Ovary (tissue), 9 donors: ENCODE measurements around the gene LIPC. TPM values are rescaled to one million over a fixed set of nuclear protein-coding genes. Genes with fewer than 3 reads are reported as not detected.

Experiments used
- DNase-seq, 5 donors: peaks; one replicate each; pipeline ENCODE4 v3.0.0-alpha.2; 2019 to 2020
- H3K27ac ChIP-seq, 2 donors: fragments of 200-600 bp; one replicate each; pipeline versions ENCODE4 v1.5.1 to v1.8.0; 2019 to 2022
- H3K27me3 ChIP-seq: fragments of 200-600 bp; one replicate; pipeline ENCODE4 v1.8.0; 2022
- H3K36me3 ChIP-seq: fragments of 200-600 bp; sonication (generic); one replicate; pipeline ENCODE4 v1.5.1; 2019
- H3K4me1 ChIP-seq: one replicate; pipeline ENCODE4 v1.8.1; 2013; ENCODE audit warnings: mild to moderate bottlenecking, moderate library complexity; ENCODE audit not compliant: insufficient read depth
- H3K4me3 ChIP-seq: fragments of 200-600 bp; sonication (generic); one replicate; pipeline ENCODE4 v1.5.1; 2017
- H3K9me3 ChIP-seq, 2 donors: fragments of 200-600 bp in 1 of 2; sonication (generic) in 1 of 2; one replicate each; pipeline versions ENCODE4 v1.5.1 to v1.8.1; 2013 to 2019; ENCODE audit warnings: mild to moderate bottlenecking in 1 of 2, moderate library complexity in 1 of 2
- EP300 ChIP-seq: sonication (generic); formaldehyde crosslinking; IDR thresholded peaks from one replicate; pipeline ENCODE4 v1.6.1; 2017; ENCODE audit warnings: antibody characterized with exemption
- POLR2A ChIP-seq: fragments of 450-650 bp; IDR thresholded peaks from one replicate; pipeline ENCODE4 v1.6.1; 2017; ENCODE audit warnings: antibody characterized with exemption, mild to moderate bottlenecking, moderate library complexity
- WGBS, 3 donors: extraction: QIAGEN DNeasy Blood & Tissue Kit in 1 of 3; methylation state at CpG; one replicate each; pipeline versions ENCODE4 v1.1.5 to v1.1.7; 2013 to 2017; 5-methylcytosine and 5-hydroxymethylcytosine counted together
- intact Hi-C, 4 donors: fragments of 100-400 bp; cut with DNase I; formaldehyde crosslinking; loops; one replicate each; pipeline versions ENCODE4 v1.11.0 to v1.15.1; 2022 to 2023
- polyA plus RNA-seq, 2 donors: library from polyadenylated mRNA; stranded (reverse); fragments of 200-250 nt in 1 of 2; fragments of 350-450 nt in 1 of 2; fragmentation: Illumina TruSeq in 1 of 2; extraction: RNeasy Lipid Tissue Mini Kit (QIAGEN cat#74804) in 1 of 2; gene quantifications; one replicate each; pipeline ENCODE4 v1.2.3, GENCODE V29; 2013 to 2014
- total RNA-seq, 7 donors: library from RNA; depleted of rRNA in 2 of 7; stranded (reverse); fragments of >200 nt in 2 of 7; fragmentation: NEBNext Ultra II Directional in 3 of 7; extraction: Animal tissue kit (Norgen Biotek cat#: 25700) in 3 of 7; gene quantifications; one replicate each; pipeline versions ENCODE4 v1.1.0 to v1.2.4, GENCODE V29; 2016 to 2023
- TF ChIP-seq, protein P1 (sequence below), 3 donors: fragments of 450-650 bp in 2 of 3; fragments of 200-600 bp in 1 of 3; IDR thresholded peaks; one replicate each; pipeline versions ENCODE4 v1.5.1 to v1.8.0; 2016 to 2022; ENCODE audit warnings: antibody characterized with exemption in 3 of 3, mild to moderate bottlenecking in 1 of 3
- donor health status: DM: no; HTN: no; CAD: no; lungs with moderate emphysema.
- donor health status: DM: no; HTN: no; CAD: no.
- donor health status: Bipolar disorder and iron deficiency.
- donor health status: DM: yes; HTN: yes; CAD: no.
- donor health status: DM: no; HTN: no; CAD: no.
- donor health status: DM: yes; HTN: yes; CAD: no.

The LIPC gene
- total and polyA plus RNA-seq, 9 donors, result 0.28 to 1.1 (median 0.72) TPM

DNA sequence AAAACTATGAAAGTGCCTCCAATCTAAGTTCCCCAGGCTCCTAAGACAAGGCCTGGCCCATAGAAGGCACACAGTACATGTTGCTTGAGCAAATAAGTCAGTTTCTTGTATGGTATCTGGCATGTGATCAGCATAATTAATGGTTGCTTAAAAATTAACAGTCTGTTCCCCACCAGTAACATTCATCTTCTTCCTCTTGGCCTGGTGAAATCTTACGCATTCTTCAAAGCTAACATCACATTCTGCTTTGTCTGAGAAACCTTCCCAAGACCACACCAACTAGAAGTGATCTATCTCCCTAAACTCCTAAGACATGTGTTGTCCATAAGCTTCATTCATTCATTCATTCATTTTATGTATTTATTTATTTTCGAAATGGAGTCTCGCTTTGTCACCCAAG, 48.1 kb downstream of the LIPC start:
- Histone ChIP-seq H3K9me3 (no peaks in the 10 kb centered on the region), H3K27ac (no peak overlapping the region), H3K27me3 (no peaks in the 10 kb centered on the region), H3K36me3 (no peaks in the 10 kb centered on the region), H3K4me3 (no peak overlapping the region), H3K4me1 (no peaks in the 10 kb centered on the region)
- TF ChIP-seq, protein P1, sequence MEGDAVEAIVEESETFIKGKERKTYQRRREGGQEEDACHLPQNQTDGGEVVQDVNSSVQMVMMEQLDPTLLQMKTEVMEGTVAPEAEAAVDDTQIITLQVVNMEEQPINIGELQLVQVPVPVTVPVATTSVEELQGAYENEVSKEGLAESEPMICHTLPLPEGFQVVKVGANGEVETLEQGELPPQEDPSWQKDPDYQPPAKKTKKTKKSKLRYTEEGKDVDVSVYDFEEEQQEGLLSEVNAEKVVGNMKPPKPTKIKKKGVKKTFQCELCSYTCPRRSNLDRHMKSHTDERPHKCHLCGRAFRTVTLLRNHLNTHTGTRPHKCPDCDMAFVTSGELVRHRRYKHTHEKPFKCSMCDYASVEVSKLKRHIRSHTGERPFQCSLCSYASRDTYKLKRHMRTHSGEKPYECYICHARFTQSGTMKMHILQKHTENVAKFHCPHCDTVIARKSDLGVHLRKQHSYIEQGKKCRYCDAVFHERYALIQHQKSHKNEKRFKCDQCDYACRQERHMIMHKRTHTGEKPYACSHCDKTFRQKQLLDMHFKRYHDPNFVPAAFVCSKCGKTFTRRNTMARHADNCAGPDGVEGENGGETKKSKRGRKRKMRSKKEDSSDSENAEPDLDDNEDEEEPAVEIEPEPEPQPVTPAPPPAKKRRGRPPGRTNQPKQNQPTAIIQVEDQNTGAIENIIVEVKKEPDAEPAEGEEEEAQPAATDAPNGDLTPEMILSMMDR (IDR thresholded peaks at IDR 0.05), result no peak
- TF ChIP-seq POLR2A, result no peak
- TF ChIP-seq EP300, result no peak
- intact Hi-C loops, result no loop called here
- DNase-seq, result no peak
- 96 to 99% (median 98%) methylated on average over 3 of the region's 3 CpGs for WGBS, 3 donors

DNA sequence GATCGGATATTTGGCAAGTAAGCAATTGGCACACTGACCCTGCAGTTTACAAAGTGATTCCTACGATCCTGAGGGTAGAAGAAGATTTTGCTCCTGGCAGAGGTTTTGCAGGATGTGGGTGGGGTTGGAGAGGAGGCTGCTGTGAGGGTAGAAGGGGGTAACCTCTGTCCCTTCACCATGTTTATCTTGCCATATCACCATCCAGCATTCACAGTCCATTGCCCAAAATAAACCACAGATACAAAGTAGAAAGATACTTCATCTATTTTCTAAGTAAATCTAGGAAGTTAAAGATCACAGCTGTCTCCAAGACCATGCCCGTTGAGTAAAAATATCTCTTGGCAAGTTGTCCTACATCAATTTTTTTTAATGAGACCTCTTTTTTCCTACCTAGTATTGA, 51.6 kb downstream of the LIPC start:
- DNase-seq, result no peak
- Histone ChIP-seq H3K4me1 (no peaks in the 10 kb centered on the region), H3K9me3 (no peaks in the 10 kb centered on the region), H3K4me3 (no peak overlapping the region), H3K27ac (no peak overlapping the region), H3K27me3 (no peaks in the 10 kb centered on the region), H3K36me3 (no peaks in the 10 kb centered on the region)
- TF ChIP-seq, protein P1 (IDR thresholded peaks at IDR 0.05), result no peak
- TF ChIP-seq POLR2A (no peak), EP300 (no peak)
- 23 to 34% (median 32%) methylated on average over 3 of the region's 3 CpGs for WGBS, 3 donors
- intact Hi-C loops, result no loop called here

GRCh38 chr15:58484791-58485600, 53.2 kb downstream of the LIPC start:
- no peaks in the 10 kb centered on the region for H3K27me3 ChIP-seq
- intact Hi-C loops, result no loop called here
- no peak for DNase-seq
- no peaks in the 10 kb centered on the region for H3K36me3 ChIP-seq
- H3K4me3 ChIP-seq, result no peak overlapping the region
- 75 to 79% (median 77%) methylated on average over 13 of the region's 13 CpGs for WGBS, 3 donors
- no peak overlapping the region for H3K27ac ChIP-seq
- H3K9me3 ChIP-seq, result no peaks in the 10 kb centered on the region
- H3K4me1 ChIP-seq, result no peaks in the 10 kb centered on the region
- no peak for TF ChIP-seq POLR2A
- no peak for TF ChIP-seq EP300
- TF ChIP-seq, protein P1 (IDR thresholded peaks at IDR 0.05), result no peak

DNA sequence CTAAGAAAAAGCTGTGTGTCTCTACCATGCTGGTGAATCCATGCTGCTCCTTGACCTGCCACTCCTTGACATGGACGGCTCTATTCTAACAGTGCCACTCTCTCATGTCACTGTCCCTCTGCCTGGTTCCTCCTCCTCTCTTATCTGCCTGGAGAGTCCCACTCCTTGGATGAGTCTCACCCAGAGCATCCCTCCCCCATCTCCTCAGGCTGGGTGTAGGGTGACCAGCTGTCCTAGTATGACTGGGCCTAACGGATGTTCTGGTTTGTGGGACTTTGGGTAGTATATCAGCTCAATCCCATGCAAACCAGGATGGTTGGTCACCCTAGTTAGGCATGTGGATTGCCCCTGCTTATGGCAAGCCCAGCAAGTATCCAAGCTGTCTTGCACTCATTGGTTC, 54.3 kb downstream of the LIPC start:
- H3K27ac ChIP-seq, result no peak overlapping the region
- intact Hi-C loops, result no loop called here
- H3K4me1 ChIP-seq, result no peaks in the 10 kb centered on the region
- no peaks in the 10 kb centered on the region for H3K27me3 ChIP-seq
- 75 to 96% (median 93%) methylated on average over 2 of the region's 2 CpGs for WGBS, 3 donors
- no peak for DNase-seq
- H3K36me3 ChIP-seq, result no peaks in the 10 kb centered on the region
- H3K4me3 ChIP-seq, result no peak overlapping the region
- no peaks in the 10 kb centered on the region for H3K9me3 ChIP-seq
- TF ChIP-seq EP300, result no peak

DNA sequence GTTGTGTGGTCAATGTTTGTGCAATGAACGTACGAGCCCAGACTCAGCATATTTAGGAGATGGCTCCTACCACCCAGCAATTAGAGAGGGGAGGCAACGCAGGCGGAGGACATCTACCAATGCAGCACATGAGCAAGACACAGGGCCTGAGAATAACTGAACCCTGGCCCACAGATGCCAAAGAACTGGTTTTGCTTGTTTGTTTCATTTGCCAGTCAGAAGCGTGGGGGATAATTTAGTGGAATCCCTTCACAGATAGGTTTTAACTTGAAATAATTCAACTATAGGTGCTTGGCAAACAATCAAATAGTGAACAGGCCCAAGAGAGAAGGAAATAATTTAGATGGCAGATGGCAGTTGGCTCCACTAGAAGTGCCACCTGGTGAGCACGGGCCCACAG, 54.8 kb downstream of the LIPC start:
- DNase-seq, result no peak
- H3K36me3 ChIP-seq, result no peaks in the 10 kb centered on the region
- no peak for TF ChIP-seq POLR2A
- no peak for TF ChIP-seq EP300
- TF ChIP-seq, protein P1 (IDR thresholded peaks at IDR 0.05), result no peak
- no peaks in the 10 kb centered on the region for H3K9me3 ChIP-seq
- WGBS, 3 donors, result 93 to 97% (median 95%) methylated on average over 6 of the region's 6 CpGs
- intact Hi-C loops, result no loop called here
- no peaks in the 10 kb centered on the region for H3K4me1 ChIP-seq
- no peaks in the 10 kb centered on the region for H3K27me3 ChIP-seq
- no peak overlapping the region for H3K4me3 ChIP-seq
- H3K27ac ChIP-seq, result no peak overlapping the region
